GM18498 (cell line): ENCODE data around the gene WIPI1.

Source experiments
- ATAC-seq: cut with Tn5 transposase; IDR thresholded peaks from one replicate; pipeline ENCODE4 v1.9.1; 2021; ENCODE audit warnings: mild to moderate bottlenecking, moderate library complexity; ENCODE audit not compliant: unreplicated experiment

Gene WIPI1

GRCh38 chr17:68440526-68440925 lies 16.8 kb downstream of the WIPI1 start:
- ATAC-seq, result no peak

- ATAC-seq, result no peak
Measured at GRCh38 chr17:68439656-68440290, 17.5 kb downstream of the WIPI1 start.

GRCh38 chr17:68437979-68438822 lies 19.1 kb downstream of the WIPI1 start:
- peak; percentile 80 for ATAC-seq

GRCh38 chr17:68435876-68436842 lies 21.1 kb downstream of the WIPI1 start:
- ATAC-seq, result peak; percentile 54

- no peak for ATAC-seq
Measured at GRCh38 chr17:68435361-68435760, 21.9 kb downstream of the WIPI1 start.

GRCh38 chr17:68433911-68434508 lies 23.3 kb downstream of the WIPI1 start:
- ATAC-seq, result no peak

GRCh38 chr17:68433211-68433610 lies 24.1 kb downstream of the WIPI1 start:
- no peak for ATAC-seq

- no peak for ATAC-seq
Measured at GRCh38 chr17:68432086-68432864, 25.0 kb downstream of the WIPI1 start.

GRCh38 chr17:68431661-68432071 lies 25.6 kb downstream of the WIPI1 start:
- no peak for ATAC-seq

GRCh38 chr17:68431045-68431608 lies 26.2 kb downstream of the WIPI1 start:
- no peak for ATAC-seq

- ATAC-seq, result no peak
Measured at GRCh38 chr17:68429881-68430280, 27.4 kb downstream of the WIPI1 start.

- no peak for ATAC-seq
Measured at GRCh38 chr17:68428498-68429172, 28.7 kb downstream of the WIPI1 start.

- ATAC-seq, result no peak
Measured at GRCh38 chr17:68427575-68427974, 29.7 kb downstream of the WIPI1 start.

GRCh38 chr17:68425979-68426378 lies 31.3 kb downstream of the WIPI1 start:
- ATAC-seq, result no peak

- ATAC-seq, result no peak
Measured at GRCh38 chr17:68424861-68425260, 32.4 kb downstream of the WIPI1 start.

- no peak for ATAC-seq
Measured at GRCh38 chr17:68424203-68424602, 33.1 kb downstream of the WIPI1 start.

GRCh38 chr17:68423251-68423650 lies 34.0 kb downstream of the WIPI1 start:
- no peak for ATAC-seq

- no peak for ATAC-seq
Measured at GRCh38 chr17:68422821-68423220, 34.5 kb downstream of the WIPI1 start.

- ATAC-seq, result no peak
Measured at GRCh38 chr17:68421486-68421885, 35.8 kb downstream of the WIPI1 start.
